Sigmoid colon (tissue), 7 donors: ENCODE data around the gene MET. TPM values are rescaled to one million over a fixed set of nuclear protein-coding genes. Genes with fewer than 3 reads are reported as not detected.

Experiments used
- DNase-seq: peaks from one replicate; pipeline ENCODE4 v3.0.0-alpha.2; 2019
- H3K27ac ChIP-seq, 4 donors: fragments of 200-600 bp; sonication (generic); one replicate each; pipeline ENCODE4 v1.5.1; 2016 to 2019; ENCODE audit warnings: mild to moderate bottlenecking in 1 of 4
- H3K27me3 ChIP-seq, 3 donors: fragments of 200-600 bp; sonication (generic); one replicate each; pipeline ENCODE4 v1.5.1; 2019; ENCODE audit warnings: mild to moderate bottlenecking in 1 of 3
- H3K36me3 ChIP-seq, 4 donors: fragments of 200-600 bp; sonication (generic); one replicate each; pipeline ENCODE4 v1.5.1; 2016 to 2019
- H3K4me1 ChIP-seq, 4 donors: fragments of 200-600 bp; sonication (generic); one replicate each; pipeline ENCODE4 v1.5.1; 2017 to 2019
- H3K4me3 ChIP-seq, 4 donors: fragments of 200-600 bp; sonication (generic); one replicate each; pipeline ENCODE4 v1.5.1; 2017 to 2019; ENCODE audit warnings: mild to moderate bottlenecking in 2 of 4, moderate library complexity in 1 of 4
- H3K9me3 ChIP-seq, 4 donors: fragments of 200-600 bp in 3 of 4; sonication (generic) in 3 of 4; one replicate each; pipeline versions ENCODE4 v1.5.1 to v1.6.1; 2013 to 2019
- EP300 ChIP-seq, 4 donors: sonication (generic); formaldehyde crosslinking; IDR thresholded peaks; one replicate each; pipeline ENCODE4 v1.6.1; 2017; ENCODE audit warnings: antibody characterized with exemption in 4 of 4
- POLR2A ChIP-seq, 2 donors: fragments of 450-650 bp; IDR thresholded peaks; one replicate each; pipeline ENCODE4 v1.6.1; 2016; ENCODE audit warnings: antibody characterized with exemption in 2 of 2, mild to moderate bottlenecking in 2 of 2, moderate library complexity in 2 of 2
- POLR2AphosphoS5 ChIP-seq, 4 donors: sonication (generic); formaldehyde crosslinking; IDR thresholded peaks; one replicate each; pipeline ENCODE4 v1.6.1; 2017; ENCODE audit warnings: antibody characterized with exemption in 4 of 4
- WGBS, 2 donors: extraction: QIAGEN DNeasy Blood & Tissue Kit; methylation state at CpG; one replicate each; pipeline ENCODE4 v1.1.7; 2013; 5-methylcytosine and 5-hydroxymethylcytosine counted together
- intact Hi-C: fragments of 100-400 bp; cut with DNase I; formaldehyde crosslinking; loops from one replicate; pipeline ENCODE4 v1.15.1; 2023
- polyA plus RNA-seq, 3 donors: library from polyadenylated mRNA; stranded (reverse); fragments of 200-250 nt; gene quantifications; one replicate each; pipeline ENCODE4 v1.2.3, GENCODE V29; 2013
- total RNA-seq, 4 donors: library from RNA; depleted of rRNA; stranded (reverse); fragments of >200 nt; gene quantifications; one replicate each; pipeline ENCODE4 v1.1.0, GENCODE V29; 2016
- TF ChIP-seq, protein P1 (sequence below), 4 experiments: fragments of 450-650 bp in 3 of 4; fragments of 200-600 bp in 1 of 4; IDR thresholded peaks; one replicate each; pipeline ENCODE4 v1.5.1; 2016 to 2019; ENCODE audit warnings: antibody characterized with exemption in 4 of 4, mild to moderate bottlenecking in 3 of 4, moderate library complexity in 2 of 4
- donor health status: healthy with polysubstance abuse.
- donor health status: Bipolar disorder and iron deficiency.
- donor health status: healthy.

The MET gene
- total and polyA plus RNA-seq, 7 donors, result 1.2 to 21.6 (median 15.9) TPM

DNA sequence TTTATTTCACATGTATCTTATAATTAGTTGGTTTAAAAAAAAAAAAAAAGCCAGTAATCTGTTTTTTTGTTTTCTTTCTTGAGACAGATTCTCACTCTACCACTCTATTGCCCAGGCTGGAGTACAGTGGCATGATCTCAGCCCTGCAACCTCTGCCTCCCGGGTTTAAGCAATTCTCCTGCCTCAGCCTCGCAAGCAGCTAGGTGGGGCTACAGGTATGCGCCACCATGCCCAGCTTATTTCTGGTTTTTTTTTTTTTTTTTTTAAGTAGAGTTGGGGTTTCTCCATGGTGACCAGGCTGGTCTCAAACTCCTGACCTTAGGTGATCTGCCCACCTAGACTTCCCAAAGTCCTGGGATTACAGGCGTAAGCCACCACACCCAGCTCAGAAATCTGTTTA is 156.3 kb downstream of the MET start:
- Histone ChIP-seq H3K4me1 (no peaks in the 10 kb centered on the region), H3K36me3 (no peaks in the 10 kb centered on the region), H3K9me3 (no peaks in the 10 kb centered on the region), H3K27me3 (no peaks in the 10 kb centered on the region), H3K4me3 (no peak overlapping the region), H3K27ac (no peak overlapping the region)
- TF ChIP-seq EP300 (IDR thresholded peaks at IDR 0.05), result no peak
- TF ChIP-seq, protein P1, sequence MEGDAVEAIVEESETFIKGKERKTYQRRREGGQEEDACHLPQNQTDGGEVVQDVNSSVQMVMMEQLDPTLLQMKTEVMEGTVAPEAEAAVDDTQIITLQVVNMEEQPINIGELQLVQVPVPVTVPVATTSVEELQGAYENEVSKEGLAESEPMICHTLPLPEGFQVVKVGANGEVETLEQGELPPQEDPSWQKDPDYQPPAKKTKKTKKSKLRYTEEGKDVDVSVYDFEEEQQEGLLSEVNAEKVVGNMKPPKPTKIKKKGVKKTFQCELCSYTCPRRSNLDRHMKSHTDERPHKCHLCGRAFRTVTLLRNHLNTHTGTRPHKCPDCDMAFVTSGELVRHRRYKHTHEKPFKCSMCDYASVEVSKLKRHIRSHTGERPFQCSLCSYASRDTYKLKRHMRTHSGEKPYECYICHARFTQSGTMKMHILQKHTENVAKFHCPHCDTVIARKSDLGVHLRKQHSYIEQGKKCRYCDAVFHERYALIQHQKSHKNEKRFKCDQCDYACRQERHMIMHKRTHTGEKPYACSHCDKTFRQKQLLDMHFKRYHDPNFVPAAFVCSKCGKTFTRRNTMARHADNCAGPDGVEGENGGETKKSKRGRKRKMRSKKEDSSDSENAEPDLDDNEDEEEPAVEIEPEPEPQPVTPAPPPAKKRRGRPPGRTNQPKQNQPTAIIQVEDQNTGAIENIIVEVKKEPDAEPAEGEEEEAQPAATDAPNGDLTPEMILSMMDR (IDR thresholded peaks at IDR 0.05), result no peak
- no peak for TF ChIP-seq POLR2A (IDR thresholded peaks at IDR 0.05)
- DNase-seq, result no peak
- 91 to 92% methylated on average over 4 of the region's 4 CpGs for WGBS, 2 donors
- intact Hi-C loops, result no loop called here

DNA sequence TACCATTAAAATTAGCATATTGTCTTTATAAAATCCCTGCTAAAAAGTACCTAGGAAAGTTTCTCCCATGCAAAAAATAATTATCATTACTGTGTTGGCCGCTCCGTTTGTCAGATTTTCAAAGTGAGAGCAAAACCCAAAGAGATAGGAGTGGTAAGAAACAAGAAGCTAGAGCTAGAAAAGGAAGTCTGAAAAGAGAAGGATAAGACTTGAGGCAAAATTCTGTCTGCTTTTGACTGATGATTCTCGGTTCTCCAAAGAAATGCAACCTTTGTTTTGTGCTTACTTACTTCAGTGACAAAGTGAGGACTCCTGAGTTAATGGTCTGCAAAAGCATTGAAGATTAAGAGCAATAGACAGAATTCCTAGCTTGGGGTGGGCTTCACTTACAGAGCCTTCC is 157.0 kb downstream of the MET start:
- H3K27me3 ChIP-seq, result no peaks in the 10 kb centered on the region
- no peak for DNase-seq
- intact Hi-C loops, result no loop called here
- no peaks in the 10 kb centered on the region for H3K36me3 ChIP-seq
- no peaks in the 10 kb centered on the region for H3K9me3 ChIP-seq
- no peak overlapping the region for H3K4me3 ChIP-seq
- TF ChIP-seq POLR2AphosphoS5 (IDR thresholded peaks at IDR 0.05) (no peak), POLR2A (IDR thresholded peaks at IDR 0.05) (no peak), EP300 (IDR thresholded peaks at IDR 0.05) (no peak)
- TF ChIP-seq, protein P1 (IDR thresholded peaks at IDR 0.05), result no peak
- WGBS, 2 donors, result 69 to 85% methylated on average over 3 of the region's 3 CpGs
- H3K4me1 ChIP-seq, result no peaks in the 10 kb centered on the region
- H3K27ac ChIP-seq, result no peak overlapping the region

GRCh38 chr7:116829493-116829892 is 157.5 kb downstream of the MET start:
- no peak overlapping the region for H3K4me3 ChIP-seq
- intact Hi-C loops, result no loop called here
- no peak for DNase-seq
- H3K9me3 ChIP-seq, result no peaks in the 10 kb centered on the region
- TF ChIP-seq POLR2AphosphoS5 (IDR thresholded peaks at IDR 0.05) (no peak), POLR2A (IDR thresholded peaks at IDR 0.05) (no peak), EP300 (IDR thresholded peaks at IDR 0.05) (no peak)
- TF ChIP-seq, protein P1 (IDR thresholded peaks at IDR 0.05), result no peak
- no peaks in the 10 kb centered on the region for H3K36me3 ChIP-seq
- no peak overlapping the region for H3K27ac ChIP-seq
- no peaks in the 10 kb centered on the region for H3K27me3 ChIP-seq
- no peaks in the 10 kb centered on the region for H3K4me1 ChIP-seq

DNA sequence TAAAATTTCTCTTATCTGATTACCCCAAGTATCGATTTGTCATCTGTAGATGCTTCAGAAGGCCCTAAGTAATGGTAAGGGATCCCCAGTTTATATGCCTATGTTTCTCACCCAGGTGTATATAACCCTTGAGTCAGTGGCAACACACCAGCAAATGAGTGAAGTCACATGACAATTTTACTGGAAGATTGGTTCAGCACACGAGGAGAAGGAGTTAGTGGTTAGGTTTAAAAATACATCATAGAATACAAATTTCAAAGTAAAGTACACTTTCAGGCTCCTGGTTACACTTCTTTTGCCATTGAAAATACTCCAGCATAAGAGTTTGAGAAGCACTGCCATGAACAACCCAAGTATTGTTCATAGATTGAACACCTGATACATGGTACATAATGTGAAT is 160.7 kb downstream of the MET start:
- TF ChIP-seq POLR2AphosphoS5 (IDR thresholded peaks at IDR 0.05), result no peak
- H3K27ac ChIP-seq, result no peak overlapping the region
- DNase-seq, result no peak
- 68 to 71% methylated on average over 2 of the region's 2 CpGs for WGBS, 2 donors
- H3K9me3 ChIP-seq, result no peaks in the 10 kb centered on the region
- intact Hi-C loops, result no loop called here
- H3K27me3 ChIP-seq, result no peaks in the 10 kb centered on the region
- no peak overlapping the region for H3K4me3 ChIP-seq
- no peaks in the 10 kb centered on the region for H3K36me3 ChIP-seq
- no peaks in the 10 kb centered on the region for H3K4me1 ChIP-seq

DNA sequence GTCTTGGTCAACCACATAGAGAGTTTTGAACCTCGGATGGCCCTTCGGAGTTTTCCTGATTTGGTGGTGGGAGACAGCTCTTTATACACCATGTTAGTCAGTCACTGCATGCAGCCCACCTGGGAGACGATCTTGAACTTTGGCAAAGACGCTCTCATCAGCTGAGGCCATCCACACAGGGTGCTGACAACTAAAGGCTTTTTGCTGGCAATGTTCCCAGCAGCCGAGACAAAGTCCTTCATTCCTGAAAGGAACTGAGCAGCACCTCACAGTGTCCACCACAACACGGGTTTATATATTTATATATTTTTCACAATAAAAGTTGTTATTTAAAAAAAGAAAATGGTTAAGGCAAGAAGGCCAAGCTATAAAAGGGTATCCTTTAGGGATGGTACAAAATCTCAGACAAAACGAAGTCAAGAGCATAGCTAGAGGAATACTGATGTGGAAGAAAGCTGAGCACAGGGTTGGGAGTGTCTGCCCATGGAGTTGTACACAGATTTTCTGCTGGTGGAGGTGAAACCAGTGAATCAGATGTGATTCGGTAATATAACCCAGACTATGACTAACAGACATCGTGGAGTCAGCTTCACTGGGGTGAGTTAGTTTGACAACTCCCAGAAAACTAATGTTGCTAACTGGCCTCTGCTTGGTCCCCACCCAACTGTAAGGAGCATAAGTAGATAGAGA is 163.0 kb downstream of the MET start:
- WGBS, 2 donors, result 29 to 72% methylated on average over 9 of the region's 9 CpGs
- no peaks in the 10 kb centered on the region for H3K36me3 ChIP-seq
- no peaks in the 10 kb centered on the region for H3K9me3 ChIP-seq
- no peak overlapping the region for H3K27ac ChIP-seq
- no peaks in the 10 kb centered on the region for H3K4me1 ChIP-seq
- intact Hi-C loops, result no loop called here
- DNase-seq, result no peak
- no peak overlapping the region for H3K4me3 ChIP-seq
- H3K27me3 ChIP-seq, result no peaks in the 10 kb centered on the region
- TF ChIP-seq, protein P1 (IDR thresholded peaks at IDR 0.05), result no peak
- TF ChIP-seq POLR2AphosphoS5 (IDR thresholded peaks at IDR 0.05) (no peak), POLR2A (IDR thresholded peaks at IDR 0.05) (no peak), EP300 (IDR thresholded peaks at IDR 0.05) (no peak)
